WTC11 (cell line): ENCODE data around the gene SGMS1. TPM values are rescaled to one million over a fixed set of nuclear protein-coding genes. Genes with fewer than 3 reads are reported as not detected.

Experiments
- ATAC-seq: fragments of 200-7000 bp; cut with Tn5 transposase; 2 replicates; pipeline ENCODE4 v1.10.0; 2021; ENCODE audit warnings: mild to moderate bottlenecking, moderate library complexity
- CTCF ChIA-PET: fragments of 300-600 bp; sonication (Branson Sonifier 250); formaldehyde crosslinking; loops from one replicate; lab custom pipeline; 2021; ENCODE audit warnings: antibody characterized with exemption; lab: Charles Lee
- POLR2A ChIA-PET: fragments of 350-600 bp; sonication (Branson Sonifier 250); formaldehyde crosslinking; loops from one replicate; lab custom pipeline; 2021; ENCODE audit warnings: antibody characterized with exemption; lab: Charles Lee
- DNase-seq: peaks from one replicate; pipeline ENCODE4 v3.0.0; 2021; ENCODE audit warnings: low spot score
- H3K27ac Mint-ChIP-seq: 2 replicates; pipeline ENCODE4 v1.8.0; 2021; ENCODE audit warnings: mixed read lengths
- H3K27me3 Mint-ChIP-seq: 2 replicates; pipeline ENCODE4 v1.8.0; 2021; ENCODE audit warnings: low read depth, mild to moderate bottlenecking, moderate library complexity, mixed read lengths
- H3K36me3 Mint-ChIP-seq: 2 replicates; pipeline ENCODE4 v1.8.0; 2021; ENCODE audit warnings: mixed read lengths
- H3K4me1 Mint-ChIP-seq: 2 replicates; pipeline ENCODE4 v1.8.0; 2022; ENCODE audit warnings: mixed read lengths
- H3K4me3 Mint-ChIP-seq: 2 replicates; pipeline ENCODE4 v1.8.0; 2021; ENCODE audit warnings: mild to moderate bottlenecking, moderate library complexity, mixed read lengths
- H3K9me3 Mint-ChIP-seq: 2 replicates; pipeline ENCODE4 v1.8.0; 2021; ENCODE audit warnings: mixed read lengths
- E2F5 ChIP-seq: sonication (generic); formaldehyde crosslinking; IDR thresholded peaks from 2 replicates; pipeline ENCODE4 v1.8.1; 2022; ENCODE audit warnings: mild to moderate bottlenecking, moderate library complexity, missing genetic modification reagents
- EMX1 ChIP-seq: fragments of 250-450 bp; sonication (Bioruptor Pico); IDR thresholded peaks from 2 replicates; pipeline ENCODE4 v1.8.0; 2021; ENCODE audit warnings: mild to moderate bottlenecking
- FOXP1 ChIP-seq: sonication (generic); formaldehyde crosslinking; IDR thresholded peaks from 2 replicates; pipeline ENCODE4 v1.8.0; 2022; ENCODE audit warnings: missing genetic modification reagents, mild to moderate bottlenecking, moderate library complexity, borderline replicate concordance
- GABPB1 ChIP-seq: sonication (generic); formaldehyde crosslinking; IDR thresholded peaks from 2 replicates; pipeline ENCODE4 v1.8.1; 2023; ENCODE audit warnings: mild to moderate bottlenecking, missing genetic modification reagents
- HMGA2 ChIP-seq: fragments of 250-450 bp; sonication (Bioruptor Pico); IDR thresholded peaks from 2 replicates; pipeline ENCODE4 v1.4.0; 2021; ENCODE audit warnings: mild to moderate bottlenecking, moderate library complexity
- NFE2L1 ChIP-seq: sonication (generic); formaldehyde crosslinking; IDR thresholded peaks from 2 replicates; pipeline ENCODE4 v1.8.1; 2023; ENCODE audit warnings: missing genetic modification reagents
- NFYB ChIP-seq: sonication (generic); formaldehyde crosslinking; conservative IDR thresholded peaks from 2 replicates; pipeline ENCODE4 v1.8.0; 2022; ENCODE audit warnings: low read depth, missing genetic modification reagents
- NR2C2 ChIP-seq: sonication (generic); formaldehyde crosslinking; IDR thresholded peaks from 2 replicates; pipeline ENCODE4 v1.8.0; 2022; ENCODE audit warnings: mild to moderate bottlenecking, missing genetic modification reagents
- NR3C1 ChIP-seq: sonication (generic); formaldehyde crosslinking; conservative IDR thresholded peaks from 2 replicates; pipeline ENCODE4 v1.8.1; 2023; ENCODE audit warnings: low read depth, mild to moderate bottlenecking, missing genetic modification reagents
- PRRX2 ChIP-seq: fragments of 250-450 bp; sonication (Bioruptor Pico); IDR thresholded peaks from 2 replicates; pipeline ENCODE4 v1.8.0; 2021; ENCODE audit warnings: mild to moderate bottlenecking
- SMAD4 ChIP-seq: sonication (generic); formaldehyde crosslinking; IDR thresholded peaks from 2 replicates; pipeline ENCODE4 v1.8.0; 2022; ENCODE audit warnings: mild to moderate bottlenecking, missing genetic modification reagents
- ZBTB43 ChIP-seq: sonication (generic); formaldehyde crosslinking; IDR thresholded peaks from 2 replicates; pipeline ENCODE4 v1.8.1; 2023; ENCODE audit warnings: mild to moderate bottlenecking, missing genetic modification reagents
- ZNF138 ChIP-seq: sonication (generic); formaldehyde crosslinking; conservative IDR thresholded peaks from 2 replicates; pipeline ENCODE4 v1.8.1; 2022; ENCODE audit warnings: mild to moderate bottlenecking, moderate library complexity, missing genetic modification reagents
- ZNF219 ChIP-seq: sonication (generic); formaldehyde crosslinking; IDR thresholded peaks from 2 replicates; pipeline ENCODE4 v1.8.0; 2023; ENCODE audit warnings: missing genetic modification reagents, mild to moderate bottlenecking, borderline replicate concordance
- ZNF232 ChIP-seq: sonication (generic); formaldehyde crosslinking; IDR thresholded peaks from 2 replicates; pipeline ENCODE4 v1.8.0; 2022; ENCODE audit warnings: mild to moderate bottlenecking, missing genetic modification reagents
- ZNF263 ChIP-seq: sonication (generic); formaldehyde crosslinking; IDR thresholded peaks from 2 replicates; pipeline ENCODE4 v1.8.1; 2022; ENCODE audit warnings: low read depth, mild to moderate bottlenecking, moderate library complexity, missing genetic modification reagents
- ZNF423 ChIP-seq: fragments of 250-450 bp; sonication (Bioruptor Pico); IDR thresholded peaks from 2 replicates; pipeline ENCODE4 v2.1.2; 2022; ENCODE audit warnings: mild to moderate bottlenecking, moderate library complexity
- total RNA-seq: library from RNA; stranded (reverse); gene quantifications from 3 replicates; pipeline ENCODE4 v1.2.3, GENCODE V29; 2021
- TF ChIP-seq, protein P1 (sequence below): sonication (generic); formaldehyde crosslinking; IDR thresholded peaks from 2 replicates; pipeline ENCODE4 v1.8.1; 2022; ENCODE audit warnings: missing genetic modification reagents, borderline replicate concordance
- TF ChIP-seq, protein P2 (sequence below): fragments of 250-450 bp; sonication (Bioruptor Pico); conservative IDR thresholded peaks from 2 replicates; pipeline ENCODE4 v1.9.0; 2021; ENCODE audit warnings: mild to moderate bottlenecking
- TF ChIP-seq, protein P3 (sequence below): sonication (generic); formaldehyde crosslinking; conservative IDR thresholded peaks from 2 replicates; pipeline ENCODE4 v1.8.1; 2023; ENCODE audit warnings: mild to moderate bottlenecking, low read depth, missing genetic modification reagents, moderate library complexity

The SGMS1 gene
- total RNA-seq, 1 experiment from 2014 or later, result 13.2 TPM

DNA sequence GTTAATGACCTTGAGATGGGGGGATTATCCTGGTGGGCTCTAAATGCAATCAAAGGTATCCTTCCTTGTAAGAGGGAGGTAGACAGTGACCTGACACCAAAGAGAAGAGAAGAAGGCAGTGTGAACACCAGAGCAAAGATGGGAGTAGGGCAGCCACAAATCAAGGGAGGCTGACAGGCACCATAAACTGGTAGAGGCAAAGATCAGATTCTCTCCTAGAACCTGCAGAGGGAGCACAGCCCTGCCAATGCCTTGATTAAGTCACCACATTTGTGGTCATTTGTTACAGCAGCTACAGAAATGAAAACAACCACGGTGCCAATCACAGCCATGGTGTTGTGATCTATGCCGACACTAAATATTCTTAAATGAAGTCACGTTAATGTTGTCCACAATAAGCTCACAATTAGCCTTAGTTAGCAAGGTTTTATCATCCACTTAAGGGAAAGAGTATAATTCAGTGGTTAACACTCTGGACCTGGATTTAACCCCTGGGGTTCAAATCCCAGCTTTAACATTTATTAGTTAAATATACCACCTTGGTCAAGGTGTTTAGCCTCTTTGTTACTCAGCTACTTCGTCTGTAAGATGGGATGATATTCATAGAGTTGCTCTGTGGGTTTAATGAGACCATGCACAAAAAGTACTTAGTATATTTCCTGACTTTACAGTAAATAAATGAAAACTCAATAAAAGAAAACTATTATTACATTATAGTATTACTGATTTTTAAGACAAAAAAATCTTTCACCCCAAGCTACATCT is 70.8 kb downstream of the SGMS1 start (continued):
- TF ChIP-seq ZBTB43, result no peak
- TF ChIP-seq ZNF138 (CRISPR knock-in tag), result no peak

DNA sequence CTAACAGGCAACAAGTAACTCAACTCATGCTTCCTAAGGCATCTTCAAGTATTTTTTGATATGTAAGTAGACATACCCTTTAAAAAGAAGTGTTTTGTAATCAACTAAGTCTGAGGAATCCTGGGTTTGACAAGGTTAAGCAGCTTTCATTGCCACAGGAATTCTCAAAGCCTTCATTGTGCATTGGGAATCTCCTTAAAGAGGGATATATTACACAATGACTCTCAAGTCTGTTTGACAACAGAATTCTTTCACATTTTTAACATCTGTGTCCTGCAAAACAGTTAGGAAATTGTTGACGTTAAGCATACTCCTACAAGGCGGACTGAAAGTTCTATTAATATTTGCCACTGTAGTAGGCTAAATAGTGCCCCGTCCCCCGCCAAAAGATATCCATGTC is 71.4 kb downstream of the SGMS1 start:
- Mint-ChIP-seq H3K4me3 (no peak overlapping the region), H3K27ac (no peak overlapping the region), H3K36me3 (peaks cover 6% of the 10 kb centered on the region; the same call in 1 of the 2 replicates), H3K9me3 (peaks cover 23% of the 10 kb centered on the region), H3K4me1 (peaks cover 52% of the 10 kb centered on the region), H3K27me3 (no peaks in the 10 kb centered on the region)
- ATAC-seq (no peak), DNase-seq (no peak)
- TF ChIP-seq NR2C2 (CRISPR knock-in tag), result no peak
- TF ChIP-seq E2F5, result no peak
- no peak for TF ChIP-seq ZNF263 (CRISPR knock-in tag)
- TF ChIP-seq, protein P1, sequence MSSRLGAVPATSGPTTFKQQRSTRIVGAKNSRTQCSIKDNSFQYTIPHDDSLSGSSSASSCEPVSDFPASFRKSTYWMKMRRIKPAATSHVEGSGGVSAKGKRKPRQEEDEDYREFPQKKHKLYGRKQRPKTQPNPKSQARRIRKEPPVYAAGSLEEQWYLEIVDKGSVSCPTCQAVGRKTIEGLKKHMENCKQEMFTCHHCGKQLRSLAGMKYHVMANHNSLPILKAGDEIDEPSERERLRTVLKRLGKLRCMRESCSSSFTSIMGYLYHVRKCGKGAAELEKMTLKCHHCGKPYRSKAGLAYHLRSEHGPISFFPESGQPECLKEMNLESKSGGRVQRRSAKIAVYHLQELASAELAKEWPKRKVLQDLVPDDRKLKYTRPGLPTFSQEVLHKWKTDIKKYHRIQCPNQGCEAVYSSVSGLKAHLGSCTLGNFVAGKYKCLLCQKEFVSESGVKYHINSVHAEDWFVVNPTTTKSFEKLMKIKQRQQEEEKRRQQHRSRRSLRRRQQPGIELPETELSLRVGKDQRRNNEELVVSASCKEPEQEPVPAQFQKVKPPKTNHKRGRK (CRISPR knock-in tag), result no peak
- TF ChIP-seq ZNF219, result no peak
- no peak for TF ChIP-seq ZNF423
- TF ChIP-seq, protein P2, sequence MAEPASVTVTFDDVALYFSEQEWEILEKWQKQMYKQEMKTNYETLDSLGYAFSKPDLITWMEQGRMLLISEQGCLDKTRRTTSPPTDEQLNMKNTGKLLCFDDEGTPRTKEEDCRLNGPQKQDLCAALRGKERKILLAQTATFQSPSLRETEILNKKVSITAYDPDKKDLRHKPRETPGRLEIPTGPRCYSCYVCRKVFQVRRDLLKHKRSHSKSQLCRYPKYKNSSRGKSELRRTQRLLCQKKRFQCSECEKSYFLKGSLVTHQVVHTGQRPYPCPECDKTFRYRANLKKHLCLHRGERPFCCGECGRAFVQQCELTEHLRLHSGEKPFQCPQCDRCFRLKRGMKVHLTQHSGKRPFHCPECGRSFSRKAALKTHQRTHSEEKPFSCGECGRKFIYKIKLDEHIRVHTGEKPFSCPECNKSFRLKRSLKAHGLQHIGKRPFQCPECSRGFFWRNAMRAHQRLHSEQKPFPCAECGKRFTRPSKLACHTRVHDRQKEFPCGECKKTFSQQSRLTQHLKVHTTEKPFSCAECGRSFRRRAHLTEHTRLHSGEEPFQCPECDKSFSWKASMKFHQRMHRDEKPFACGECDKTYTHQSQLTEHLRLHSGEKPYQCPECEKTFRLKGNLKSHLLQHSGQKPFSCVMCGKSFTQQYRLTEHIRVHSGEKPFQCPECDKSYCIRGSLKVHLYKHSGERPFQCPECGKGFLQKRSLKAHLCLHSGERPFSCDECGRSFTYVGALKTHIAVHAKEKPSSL (CRISPR knock-in tag), result no peak
- TF ChIP-seq GABPB1 (CRISPR knock-in tag), result no peak
- TF ChIP-seq NFYB, result no peak
- TF ChIP-seq HMGA2 (CRISPR knock-in tag), result no peak
- TF ChIP-seq NFE2L1 (CRISPR knock-in tag), result no peak
- POLR2A ChIA-PET, result no interaction called here
- CTCF ChIA-PET, result interaction anchor here (1.0 to 2.2 kb wide), 4 partner anchors 8 to 134 kb away, joined by 3 to 6 read pairs (median 4); no protein-coding TSS in a partner anchor

GRCh38 chr10:50551894-50552293 is 71.9 kb downstream of the SGMS1 start:
- POLR2A ChIA-PET, result no interaction called here
- peak overlapping the region; percentile 71; the same call in 1 of the 2 replicates for H3K27ac Mint-ChIP-seq

More at GRCh38 chr10:50551894-50552293, 71.9 kb downstream of the SGMS1 start:
- TF ChIP-seq, protein P3, sequence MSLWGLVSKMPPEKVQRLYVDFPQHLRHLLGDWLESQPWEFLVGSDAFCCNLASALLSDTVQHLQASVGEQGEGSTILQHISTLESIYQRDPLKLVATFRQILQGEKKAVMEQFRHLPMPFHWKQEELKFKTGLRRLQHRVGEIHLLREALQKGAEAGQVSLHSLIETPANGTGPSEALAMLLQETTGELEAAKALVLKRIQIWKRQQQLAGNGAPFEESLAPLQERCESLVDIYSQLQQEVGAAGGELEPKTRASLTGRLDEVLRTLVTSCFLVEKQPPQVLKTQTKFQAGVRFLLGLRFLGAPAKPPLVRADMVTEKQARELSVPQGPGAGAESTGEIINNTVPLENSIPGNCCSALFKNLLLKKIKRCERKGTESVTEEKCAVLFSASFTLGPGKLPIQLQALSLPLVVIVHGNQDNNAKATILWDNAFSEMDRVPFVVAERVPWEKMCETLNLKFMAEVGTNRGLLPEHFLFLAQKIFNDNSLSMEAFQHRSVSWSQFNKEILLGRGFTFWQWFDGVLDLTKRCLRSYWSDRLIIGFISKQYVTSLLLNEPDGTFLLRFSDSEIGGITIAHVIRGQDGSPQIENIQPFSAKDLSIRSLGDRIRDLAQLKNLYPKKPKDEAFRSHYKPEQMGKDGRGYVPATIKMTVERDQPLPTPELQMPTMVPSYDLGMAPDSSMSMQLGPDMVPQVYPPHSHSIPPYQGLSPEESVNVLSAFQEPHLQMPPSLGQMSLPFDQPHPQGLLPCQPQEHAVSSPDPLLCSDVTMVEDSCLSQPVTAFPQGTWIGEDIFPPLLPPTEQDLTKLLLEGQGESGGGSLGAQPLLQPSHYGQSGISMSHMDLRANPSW (CRISPR knock-in tag), result no peak
- TF ChIP-seq, protein P2 (CRISPR knock-in tag), result no peak
- no peak for TF ChIP-seq PRRX2 (CRISPR knock-in tag)
- TF ChIP-seq NR3C1 (CRISPR knock-in tag), result no peak
- TF ChIP-seq FOXP1 (CRISPR knock-in tag), result no peak
- TF ChIP-seq SMAD4 (CRISPR knock-in tag), result no peak
- TF ChIP-seq EMX1 (CRISPR knock-in tag), result no peak
- no peak for TF ChIP-seq ZNF232 (CRISPR knock-in tag)
- no peak for TF ChIP-seq ZNF263 (CRISPR knock-in tag)
- CTCF ChIA-PET, result no interaction called here
- Mint-ChIP-seq H3K27me3 (no peaks in the 10 kb centered on the region), H3K4me3 (no peak overlapping the region), H3K4me1 (peaks cover 52% of the 10 kb centered on the region), H3K36me3 (peaks cover 8% of the 10 kb centered on the region; the same call in 1 of the 2 replicates), H3K9me3 (peaks cover 27% of the 10 kb centered on the region)
- no peak for DNase-seq
- ATAC-seq, result no peak
